ENCODE results near the gene ZHX3.

Gene ZHX3

DNA sequence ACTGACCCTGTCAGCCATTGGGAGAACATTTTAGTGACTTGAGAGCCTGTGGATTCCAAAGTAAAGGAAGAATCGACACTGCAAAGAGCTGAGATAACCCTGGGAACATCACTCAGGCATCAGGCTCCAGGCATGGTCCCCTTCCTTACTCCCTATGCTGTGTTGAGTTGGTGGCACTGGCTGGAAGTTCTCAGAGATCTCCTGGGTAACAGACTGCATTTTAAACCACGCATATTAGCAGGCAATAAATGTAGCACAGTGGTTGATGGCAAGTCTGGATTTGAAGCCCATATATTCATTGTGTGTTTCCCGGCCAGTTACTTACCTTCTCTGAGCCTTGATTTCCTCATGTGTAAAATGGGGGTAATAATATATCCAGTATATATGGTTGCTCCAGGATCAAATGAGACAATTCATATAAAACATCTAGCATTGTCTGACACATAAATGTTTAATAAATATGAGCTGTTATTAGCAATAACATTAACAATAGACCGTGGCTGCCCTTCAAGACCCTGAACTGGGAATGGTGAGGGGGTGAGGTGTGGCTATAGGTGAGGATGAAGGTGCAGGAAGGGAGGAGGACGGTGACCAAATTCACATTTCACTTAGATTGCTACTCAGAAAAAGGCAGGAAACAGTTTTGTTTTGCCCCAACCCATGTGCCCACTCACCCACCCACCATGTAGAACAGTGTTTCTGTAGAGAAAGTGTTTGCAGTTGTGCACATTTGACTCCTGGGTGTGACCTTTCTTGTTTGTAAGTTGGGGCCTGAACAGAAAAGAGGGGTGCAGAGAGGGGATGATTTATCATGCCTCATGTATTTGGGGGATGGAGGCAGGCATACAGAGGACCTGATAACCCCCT is 178.1 kb downstream of the ZHX3 start:
- TF ChIP-seq, protein P1, sequence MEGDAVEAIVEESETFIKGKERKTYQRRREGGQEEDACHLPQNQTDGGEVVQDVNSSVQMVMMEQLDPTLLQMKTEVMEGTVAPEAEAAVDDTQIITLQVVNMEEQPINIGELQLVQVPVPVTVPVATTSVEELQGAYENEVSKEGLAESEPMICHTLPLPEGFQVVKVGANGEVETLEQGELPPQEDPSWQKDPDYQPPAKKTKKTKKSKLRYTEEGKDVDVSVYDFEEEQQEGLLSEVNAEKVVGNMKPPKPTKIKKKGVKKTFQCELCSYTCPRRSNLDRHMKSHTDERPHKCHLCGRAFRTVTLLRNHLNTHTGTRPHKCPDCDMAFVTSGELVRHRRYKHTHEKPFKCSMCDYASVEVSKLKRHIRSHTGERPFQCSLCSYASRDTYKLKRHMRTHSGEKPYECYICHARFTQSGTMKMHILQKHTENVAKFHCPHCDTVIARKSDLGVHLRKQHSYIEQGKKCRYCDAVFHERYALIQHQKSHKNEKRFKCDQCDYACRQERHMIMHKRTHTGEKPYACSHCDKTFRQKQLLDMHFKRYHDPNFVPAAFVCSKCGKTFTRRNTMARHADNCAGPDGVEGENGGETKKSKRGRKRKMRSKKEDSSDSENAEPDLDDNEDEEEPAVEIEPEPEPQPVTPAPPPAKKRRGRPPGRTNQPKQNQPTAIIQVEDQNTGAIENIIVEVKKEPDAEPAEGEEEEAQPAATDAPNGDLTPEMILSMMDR (IDR thresholded peaks at IDR 0.05; ENCODE audit: low read depth, low read length) = no peak
- no peak for DNase-seq (ENCODE audit: extremely low read depth, low read depth)

DNA sequence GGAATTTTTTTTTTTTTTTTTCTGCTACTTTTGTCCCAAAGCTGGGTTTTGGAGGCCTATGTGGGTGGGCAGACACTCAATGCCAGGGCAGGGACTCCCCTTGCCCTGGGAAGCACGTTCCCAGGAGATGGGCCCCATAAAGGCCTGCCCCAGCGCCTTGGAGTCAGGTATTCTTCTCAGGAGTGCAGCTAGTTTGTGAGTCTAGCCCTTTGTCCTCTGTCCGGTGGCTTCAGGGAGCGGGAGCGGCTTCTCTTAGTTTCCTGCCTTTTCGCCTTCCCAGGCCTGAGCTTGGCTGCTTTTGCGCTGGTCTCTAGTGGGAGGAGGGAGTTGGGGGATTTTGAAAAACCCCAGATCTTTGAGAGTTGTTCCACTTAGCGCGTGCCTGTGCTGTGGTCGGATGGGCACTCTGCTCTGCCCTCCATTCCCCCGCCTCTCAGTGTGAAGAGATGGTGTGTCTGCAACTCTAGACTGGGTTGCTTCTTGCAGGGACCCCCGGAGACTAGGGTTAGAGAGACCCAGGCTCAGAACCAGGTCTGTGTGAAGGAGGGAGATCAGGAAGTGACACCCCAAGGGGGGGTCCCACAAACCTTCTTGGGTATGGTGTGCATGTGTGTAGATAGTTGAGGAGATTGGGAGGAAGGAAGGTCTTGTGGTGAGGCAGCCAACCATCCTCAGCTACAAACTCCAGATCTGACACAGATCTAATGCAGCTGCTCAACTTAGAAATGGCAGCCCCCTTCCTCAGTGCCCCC is 178.9 kb downstream of the ZHX3 start:
- TF ChIP-seq, protein P1 (IDR thresholded peaks at IDR 0.05; ENCODE audit: low read depth, low read length) = no peak
- no peak for DNase-seq (ENCODE audit: extremely low read depth, low read depth)

DNA sequence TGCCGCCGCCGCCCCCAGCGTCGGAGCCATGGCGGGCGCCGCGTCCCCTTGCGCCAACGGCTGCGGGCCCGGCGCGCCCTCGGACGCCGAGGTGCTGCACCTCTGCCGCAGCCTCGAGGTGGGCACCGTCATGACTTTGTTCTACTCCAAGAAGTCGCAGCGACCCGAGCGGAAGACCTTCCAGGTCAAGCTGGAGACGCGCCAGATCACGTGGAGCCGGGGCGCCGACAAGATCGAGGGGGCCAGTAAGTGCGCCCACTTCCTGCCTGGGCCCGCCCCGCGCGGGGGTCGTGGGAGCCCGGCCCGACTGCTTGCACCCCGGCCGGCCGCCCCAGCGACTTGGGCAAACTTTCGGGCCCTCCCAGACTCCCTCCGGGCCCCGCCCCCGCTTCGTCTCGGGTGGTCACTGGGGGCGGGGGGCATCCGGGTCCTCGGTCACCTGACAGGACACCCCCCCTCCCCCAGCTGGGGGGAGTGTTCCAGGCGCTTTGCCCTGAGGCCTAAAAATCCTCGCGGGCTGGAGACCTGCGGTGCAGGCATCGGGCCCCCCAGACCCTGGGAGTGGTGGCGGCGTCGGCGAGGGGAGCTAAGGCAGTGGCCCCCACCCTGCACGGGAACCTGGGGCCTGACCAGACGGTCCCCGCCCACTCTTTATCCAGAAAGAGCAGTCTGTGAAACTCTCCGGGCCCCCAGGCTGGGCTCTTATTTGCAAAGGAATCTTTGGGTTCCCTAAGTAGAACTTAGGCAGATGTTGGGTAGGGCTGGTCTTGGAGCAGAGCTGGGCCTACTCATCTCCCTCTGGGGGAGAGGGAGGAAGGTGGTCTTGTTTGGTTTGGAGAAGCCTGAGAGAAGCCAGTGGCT is 179.7 kb downstream of the ZHX3 start:
- TF ChIP-seq, protein P1 (IDR thresholded peaks at IDR 0.05; ENCODE audit: low read depth, low read length) = no peak
- peak; percentile 24 for DNase-seq (ENCODE audit: extremely low read depth, low read depth)

DNA sequence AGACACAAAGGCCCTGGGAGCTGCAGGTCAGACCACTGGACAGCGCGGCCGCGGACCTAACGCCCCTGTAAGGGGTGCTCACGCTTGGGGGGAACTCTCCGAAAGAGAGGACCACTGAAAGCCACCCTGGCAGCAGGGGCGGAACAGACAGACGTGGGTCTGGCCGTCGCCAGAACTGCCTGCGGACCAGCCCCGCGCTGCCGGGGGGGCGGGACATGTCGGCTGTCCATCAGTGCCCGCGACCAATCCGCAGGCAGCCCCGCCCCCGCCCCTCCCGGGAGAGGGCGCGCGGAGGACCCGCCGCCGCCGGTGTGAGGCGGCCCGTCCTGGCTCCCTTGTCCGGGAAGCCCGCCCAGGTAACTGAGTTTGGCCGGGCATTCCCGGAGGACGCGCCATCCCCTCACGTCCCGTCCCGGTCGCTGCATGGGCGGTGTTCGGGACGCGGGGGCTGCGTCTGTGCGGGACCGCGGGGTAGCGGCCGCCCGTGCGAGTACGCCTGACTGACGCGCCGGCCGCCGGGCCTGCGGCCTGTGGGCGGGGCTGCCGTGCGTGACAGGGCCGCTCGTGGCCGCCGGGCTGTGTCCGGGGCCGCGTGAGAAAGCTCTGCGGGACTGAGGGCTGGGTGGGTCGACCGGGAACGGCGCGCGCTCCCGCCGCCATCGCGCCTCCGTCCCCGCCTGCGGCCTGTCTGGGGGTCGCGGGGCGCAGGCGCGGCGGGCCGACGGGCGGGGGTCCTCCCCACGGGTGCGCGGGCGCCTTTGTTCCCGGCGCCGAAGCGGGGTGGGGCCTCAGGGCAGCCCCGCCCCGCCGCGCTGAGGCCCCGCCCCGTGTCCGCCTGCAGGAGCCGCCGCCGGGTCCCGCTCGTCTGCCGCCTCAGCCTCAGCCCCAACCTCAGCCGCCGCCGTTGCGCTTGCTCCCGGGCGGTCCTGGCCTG is 180.6 kb downstream of the ZHX3 start, which contains the start of gene PLCG1:
Gene PLCG1 (plus strand): TSS at position 864 of the 934 bp plus-strand sequence. CDS start 99 bp downstream, outside the sequence.
- DNase-seq (ENCODE audit: extremely low read depth, low read depth) = peak; percentile 43
- TF ChIP-seq, protein P1 (IDR thresholded peaks at IDR 0.05; ENCODE audit: low read depth, low read length) = no peak

DNA sequence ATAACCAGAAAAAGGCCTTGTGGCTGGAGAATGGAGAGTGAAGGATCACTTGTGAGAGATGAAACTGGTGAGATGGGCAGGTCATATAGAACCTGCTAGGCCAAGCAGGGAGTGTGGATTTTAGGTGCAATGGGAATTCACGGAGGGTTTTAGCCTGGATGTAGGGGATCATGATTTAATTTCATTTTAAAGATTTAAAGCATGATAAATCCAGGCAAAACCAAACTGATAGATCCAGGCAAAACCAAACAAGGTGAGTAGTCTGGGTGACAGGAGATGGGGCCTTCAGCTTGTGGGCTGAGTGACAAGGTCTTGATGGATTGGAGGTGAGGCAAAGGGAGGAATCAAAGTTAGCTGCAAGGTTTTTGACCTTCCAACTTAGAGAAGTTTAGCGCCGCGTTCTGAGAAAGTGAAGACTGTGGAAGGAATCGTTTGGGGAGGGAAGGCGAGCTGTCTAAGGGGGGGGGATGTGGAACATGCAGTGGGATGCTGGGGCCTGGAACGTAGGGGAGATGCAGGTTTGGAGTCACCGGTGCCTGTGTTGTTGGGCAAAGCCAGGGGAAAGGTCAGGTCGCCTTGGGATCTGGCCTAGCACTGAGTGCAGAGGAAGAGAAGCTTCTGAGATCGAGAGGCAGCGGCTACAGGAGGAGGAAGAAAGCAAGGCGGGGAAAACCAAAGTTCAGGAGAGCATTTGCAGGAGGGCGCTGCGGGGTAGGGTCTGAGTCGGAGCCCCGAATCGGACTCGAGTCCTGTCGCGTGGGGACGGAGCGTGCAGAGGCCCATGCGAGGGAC is 181.4 kb downstream of the ZHX3 start:
- TF ChIP-seq, protein P1 (IDR thresholded peaks at IDR 0.05; ENCODE audit: low read depth, low read length) = no peak
- no peak for DNase-seq (ENCODE audit: extremely low read depth, low read depth)

Measured in AG09319 (cell line).